ENCODE data around the gene CERS5. TPM values are rescaled to one million over a fixed set of nuclear protein-coding genes. Genes with fewer than 3 reads are reported as not detected.
"Not testable (repeated sequence)": the region's sequence is repeated elsewhere in the genome, so short reads cannot be mapped to it uniquely, and the experiment has no call there.

Gene CERS5
- total RNA-seq, 1 donor from 2014 or later = 7.3 TPM

GRCh38 chr12:50151047-50151687, 16.0 kb downstream of the CERS5 start:
- ATAC-seq (ENCODE audit: poor library complexity) (no peak), DNase-seq (no peak)
- intact Hi-C loops (cut with DNase I) = no loop called here

- DNase-seq (no peak), ATAC-seq (ENCODE audit: poor library complexity) (no peak)
- intact Hi-C loops (cut with DNase I) = no loop called here
These were observed 17.9 kb downstream of the CERS5 start for GRCh38 chr12:50149311-50149710.

- DNase-seq; intact Hi-C loops (cut with DNase I); ATAC-seq (ENCODE audit: poor library complexity): not testable (repeated sequence)
These were observed 19.2 kb downstream of the CERS5 start for GRCh38 chr12:50148011-50148410.

- ATAC-seq (ENCODE audit: poor library complexity) (no peak), DNase-seq (no peak)
- intact Hi-C loops (cut with DNase I) = no loop called here
These were observed 19.9 kb downstream of the CERS5 start for GRCh38 chr12:50147281-50147680.

GRCh38 chr12:50145439-50145838, 21.7 kb downstream of the CERS5 start:
- ATAC-seq (ENCODE audit: poor library complexity) = no peak
- no peak for DNase-seq
- intact Hi-C loops (cut with DNase I) = no loop called here

GRCh38 chr12:50142993-50143392, 24.2 kb downstream of the CERS5 start:
- ATAC-seq (ENCODE audit: poor library complexity) = no peak
- intact Hi-C loops (cut with DNase I) = no loop called here
- no peak for DNase-seq

GRCh38 chr12:50132505-50133135, 34.5 kb downstream of the CERS5 start:
- DNase-seq = no peak
- ATAC-seq (ENCODE audit: poor library complexity) = no peak
- intact Hi-C loops (cut with DNase I) = no loop called here

- intact Hi-C loops (cut with DNase I) = no loop called here
- ATAC-seq (ENCODE audit: poor library complexity) = no peak
These were observed 37.9 kb downstream of the CERS5 start for GRCh38 chr12:50129290-50129689.

GRCh38 chr12:50127546-50127945, 39.6 kb downstream of the CERS5 start:
- intact Hi-C loops (cut with DNase I) = no loop called here
- no peak for DNase-seq

More at GRCh38 chr12:50129290-50129689, 37.9 kb downstream of the CERS5 start:
- no peak for DNase-seq

GRCh38 chr12:50123203-50123602, 44.0 kb downstream of the CERS5 start:
- intact Hi-C loops (cut with DNase I) = no loop called here
- DNase-seq (no peak), ATAC-seq (ENCODE audit: poor library complexity) (no peak)

More at GRCh38 chr12:50127546-50127945, 39.6 kb downstream of the CERS5 start:
- peak; percentile 82 for ATAC-seq (ENCODE audit: poor library complexity)

- no peak for DNase-seq
- no peak for ATAC-seq (ENCODE audit: poor library complexity)
- intact Hi-C loops (cut with DNase I) = no loop called here
These were observed 45.5 kb downstream of the CERS5 start for GRCh38 chr12:50121641-50122040.

- intact Hi-C loops (cut with DNase I) = no loop called here
- ATAC-seq (ENCODE audit: poor library complexity) = no peak
- no peak for DNase-seq
These were observed 46.2 kb downstream of the CERS5 start for GRCh38 chr12:50120953-50121352.

- no peak for DNase-seq
- intact Hi-C loops (cut with DNase I) = no loop called here
- no peak for ATAC-seq (ENCODE audit: poor library complexity)
These were observed 46.6 kb downstream of the CERS5 start for GRCh38 chr12:50120521-50120920.

GRCh38 chr12:50119387-50119786, 47.8 kb downstream of the CERS5 start:
- intact Hi-C loops (cut with DNase I) = no loop called here
- DNase-seq = no peak
- ATAC-seq (ENCODE audit: poor library complexity) = no peak

GRCh38 chr12:50117057-50117622, 50.0 kb downstream of the CERS5 start:
- DNase-seq (no peak), ATAC-seq (ENCODE audit: poor library complexity) (peak; percentile 69)
- intact Hi-C loops (cut with DNase I) = no loop called here

GRCh38 chr12:50112456-50113218, 54.5 kb downstream of the CERS5 start:
- ATAC-seq (ENCODE audit: poor library complexity) (peak; percentile 1), DNase-seq (no peak)
- intact Hi-C loops (cut with DNase I) = no loop called here

- intact Hi-C loops (cut with DNase I) = no loop called here
- DNase-seq (peak; percentile 99), ATAC-seq (ENCODE audit: poor library complexity) (peak; percentile 87)
These were observed 55.3 kb downstream of the CERS5 start, which contains the start of gene COX14 for GRCh38 chr12:50111693-50112455. TSS of gene COX14 (plus strand) at chr12:50112236. CDS start at chr12:50120044, 7,808 bp downstream.

- peak; percentile 6 for ATAC-seq (ENCODE audit: poor library complexity)
- intact Hi-C loops (cut with DNase I) = no loop called here
- no peak for DNase-seq
These were observed 55.8 kb downstream of the CERS5 start for GRCh38 chr12:50111395-50111692.
